Left ventricle myocardium inferior (tissue), 1 donor: Measurements from ENCODE around the gene RAB24. TPM values are rescaled to one million over a fixed set of nuclear protein-coding genes. Genes with fewer than 3 reads are reported as not detected.
A peak's percentile ranks its signal among the peaks of the same experiment; 100 is the strongest.

Source experiments
- DNase-seq: peaks from one replicate; pipeline ENCODE4 v3.0.0-alpha.2; 2020
- H3K27ac ChIP-seq: fragments of 200-600 bp; replicated peaks from 2 replicates; pipeline ENCODE4 v1.8.0; 2021
- H3K27me3 ChIP-seq: fragments of 200-600 bp; 2 replicates; pipeline ENCODE4 v1.8.0; 2021; ENCODE audit warnings: low read depth
- H3K36me3 ChIP-seq: fragments of 200-600 bp; 2 replicates; pipeline ENCODE4 v1.8.0; 2021
- H3K4me1 ChIP-seq: fragments of 200-600 bp; 2 replicates; pipeline ENCODE4 v1.8.0; 2021
- H3K4me3 ChIP-seq: fragments of 200-600 bp; 2 replicates; pipeline ENCODE4 v1.8.0; 2021; ENCODE audit warnings: mild to moderate bottlenecking, moderate library complexity
- H3K9me3 ChIP-seq: fragments of 200-600 bp; replicated peaks from 2 replicates; pipeline ENCODE4 v1.8.0; 2021
- intact Hi-C: fragments of 100-400 bp; cut with micrococcal nuclease; formaldehyde crosslinking; loops from one replicate; pipeline ENCODE4 v1.11.0; 2022
- total RNA-seq: library from RNA; stranded (reverse); fragmentation: NEBNext Ultra II Directional; extraction: Animal tissue kit (Norgen Biotek cat#: 25700); gene quantifications from one replicate; pipeline ENCODE4 v1.2.1, GENCODE V29; 2021
- TF ChIP-seq, protein P1 (sequence below): fragments of 200-600 bp; IDR thresholded peaks from 2 replicates; pipeline ENCODE4 v1.8.0; 2021; ENCODE audit warnings: antibody characterized with exemption, mild to moderate bottlenecking, borderline replicate concordance
- donor health status: DM: no; HTN: yes; CAD: no; lungs with severe emphysema.

The RAB24 gene
- total RNA-seq, 1 donor from 2014 or later = 25.3 TPM

DNA sequence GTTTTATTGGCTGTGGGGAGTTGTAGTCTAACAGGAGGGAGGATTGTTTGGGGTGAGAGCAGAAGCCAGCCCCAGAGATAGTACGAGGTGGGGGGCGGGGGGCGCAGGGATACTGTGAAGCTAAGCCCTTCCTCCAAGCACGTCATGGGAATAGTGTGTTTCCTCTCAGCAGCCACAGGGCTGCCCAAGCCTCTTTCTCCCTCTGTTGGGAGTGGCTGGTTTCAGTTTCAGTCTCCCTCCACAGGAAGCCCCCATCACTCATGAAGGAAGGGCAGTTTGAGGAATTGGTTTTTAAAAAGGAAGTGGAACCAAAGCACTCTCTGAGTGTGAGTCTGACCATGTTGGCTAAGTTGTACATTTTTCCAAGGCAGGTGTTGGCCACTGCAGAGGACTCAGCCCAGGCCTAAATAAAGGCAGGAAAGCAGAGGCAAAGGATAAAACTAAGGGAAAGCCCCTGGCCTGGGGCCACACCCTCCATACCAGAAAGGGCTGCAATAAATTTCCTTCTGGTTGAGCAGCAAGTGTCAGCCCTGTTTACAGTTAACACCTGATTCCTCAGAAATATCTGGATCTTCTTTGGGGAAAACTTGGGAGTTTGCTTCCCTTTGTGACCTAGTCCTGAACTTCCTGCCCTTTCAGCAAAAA, 3.2 kb downstream of the RAB24 start:
- Histone ChIP-seq H3K27ac (peak overlapping the region; percentile 77), H3K4me1 (peaks cover 81% of the 10 kb centered on the region), H3K27me3 (no peaks in the 10 kb centered on the region), H3K9me3 (no peaks in the 10 kb centered on the region), H3K36me3 (peaks cover 25% of the 10 kb centered on the region), H3K4me3 (peak overlapping the region; percentile 9)
- peak; percentile 48 for DNase-seq
- TF ChIP-seq, protein P1, sequence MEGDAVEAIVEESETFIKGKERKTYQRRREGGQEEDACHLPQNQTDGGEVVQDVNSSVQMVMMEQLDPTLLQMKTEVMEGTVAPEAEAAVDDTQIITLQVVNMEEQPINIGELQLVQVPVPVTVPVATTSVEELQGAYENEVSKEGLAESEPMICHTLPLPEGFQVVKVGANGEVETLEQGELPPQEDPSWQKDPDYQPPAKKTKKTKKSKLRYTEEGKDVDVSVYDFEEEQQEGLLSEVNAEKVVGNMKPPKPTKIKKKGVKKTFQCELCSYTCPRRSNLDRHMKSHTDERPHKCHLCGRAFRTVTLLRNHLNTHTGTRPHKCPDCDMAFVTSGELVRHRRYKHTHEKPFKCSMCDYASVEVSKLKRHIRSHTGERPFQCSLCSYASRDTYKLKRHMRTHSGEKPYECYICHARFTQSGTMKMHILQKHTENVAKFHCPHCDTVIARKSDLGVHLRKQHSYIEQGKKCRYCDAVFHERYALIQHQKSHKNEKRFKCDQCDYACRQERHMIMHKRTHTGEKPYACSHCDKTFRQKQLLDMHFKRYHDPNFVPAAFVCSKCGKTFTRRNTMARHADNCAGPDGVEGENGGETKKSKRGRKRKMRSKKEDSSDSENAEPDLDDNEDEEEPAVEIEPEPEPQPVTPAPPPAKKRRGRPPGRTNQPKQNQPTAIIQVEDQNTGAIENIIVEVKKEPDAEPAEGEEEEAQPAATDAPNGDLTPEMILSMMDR = no peak
- intact Hi-C loops = no loop called here

DNA sequence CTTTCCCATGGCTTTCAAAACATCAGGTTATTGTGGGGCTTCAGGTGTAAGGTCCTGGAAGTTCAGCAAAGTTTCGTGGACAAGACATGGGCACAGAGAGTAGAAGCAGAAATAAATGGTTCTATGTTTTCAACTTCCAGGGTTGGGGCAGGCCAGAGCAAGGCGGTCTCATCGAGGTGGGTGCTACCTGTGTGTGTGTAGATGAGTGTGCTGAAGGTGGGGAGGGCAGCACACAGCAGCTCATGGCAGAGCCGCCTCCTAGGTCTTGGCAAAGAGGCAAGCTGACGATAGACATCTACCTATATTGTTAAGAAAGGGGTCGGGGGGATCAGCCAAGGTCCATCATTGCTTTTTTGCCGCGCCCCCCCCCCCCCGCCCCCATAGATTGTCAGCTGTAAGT, 3.8 kb downstream of the RAB24 start:
- H3K4me1 ChIP-seq = peaks cover 81% of the 10 kb centered on the region
- intact Hi-C loops = no loop called here
- H3K27ac ChIP-seq = peak overlapping the region; percentile 77
- DNase-seq = no peak
- TF ChIP-seq, protein P1 = no peak
- no peaks in the 10 kb centered on the region for H3K9me3 ChIP-seq
- no peaks in the 10 kb centered on the region for H3K27me3 ChIP-seq
- peak overlapping the region; percentile 9 for H3K4me3 ChIP-seq
- peaks cover 26% of the 10 kb centered on the region for H3K36me3 ChIP-seq

DNA sequence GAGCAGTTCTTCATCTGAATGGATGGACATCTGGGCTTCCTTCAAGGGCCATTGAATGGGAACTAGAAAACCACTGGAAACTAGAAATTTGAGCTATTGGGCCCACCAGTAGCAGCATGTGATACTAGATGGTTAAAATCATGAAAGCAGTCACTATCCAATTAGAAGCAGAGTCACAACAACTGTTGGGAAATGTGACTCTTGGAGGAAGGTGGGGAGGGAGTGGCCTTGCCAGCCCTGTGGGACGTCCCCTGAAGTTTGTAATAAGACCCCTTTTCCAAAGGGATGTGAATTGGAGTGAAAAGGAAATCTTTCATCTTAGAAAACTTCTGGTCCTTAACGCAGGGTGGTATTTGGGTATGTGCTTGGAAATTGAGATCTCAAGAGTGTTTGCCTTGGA, 5.6 kb downstream of the RAB24 start:
- Histone ChIP-seq H3K27me3 (no peaks in the 10 kb centered on the region), H3K36me3 (peaks cover 44% of the 10 kb centered on the region), H3K9me3 (no peaks in the 10 kb centered on the region), H3K4me3 (no peak overlapping the region), H3K4me1 (peaks cover 73% of the 10 kb centered on the region), H3K27ac (no peak overlapping the region)
- TF ChIP-seq, protein P1 = no peak
- no peak for DNase-seq
- intact Hi-C loops = no loop called here

DNA sequence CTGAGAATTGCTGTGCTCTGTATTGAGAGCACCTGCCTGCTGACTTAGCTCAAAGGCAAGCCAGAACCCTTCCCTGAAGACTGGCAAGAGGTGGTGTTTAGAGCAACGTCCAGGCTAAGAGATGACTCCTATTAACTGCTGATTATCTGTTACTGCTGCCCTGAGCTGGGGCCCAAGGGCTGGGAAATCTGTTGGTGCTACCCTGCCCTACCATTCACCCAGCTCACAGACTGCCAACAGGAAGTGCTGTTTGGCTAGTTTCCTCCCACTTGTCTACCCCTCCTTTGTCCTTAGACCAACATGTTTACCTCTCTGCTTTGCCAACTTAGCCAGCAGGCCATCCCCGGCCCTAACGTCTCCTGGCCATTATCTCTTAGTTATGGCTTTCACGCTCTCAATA, 6.9 kb downstream of the RAB24 start:
- TF ChIP-seq, protein P1 = no peak
- no peaks in the 10 kb centered on the region for H3K27me3 ChIP-seq
- no peak overlapping the region for H3K4me3 ChIP-seq
- intact Hi-C loops = no loop called here
- DNase-seq = no peak
- peak overlapping the region; percentile 21 for H3K27ac ChIP-seq
- H3K9me3 ChIP-seq = no peaks in the 10 kb centered on the region
- H3K4me1 ChIP-seq = peaks cover 59% of the 10 kb centered on the region
- H3K36me3 ChIP-seq = peaks cover 54% of the 10 kb centered on the region

DNA sequence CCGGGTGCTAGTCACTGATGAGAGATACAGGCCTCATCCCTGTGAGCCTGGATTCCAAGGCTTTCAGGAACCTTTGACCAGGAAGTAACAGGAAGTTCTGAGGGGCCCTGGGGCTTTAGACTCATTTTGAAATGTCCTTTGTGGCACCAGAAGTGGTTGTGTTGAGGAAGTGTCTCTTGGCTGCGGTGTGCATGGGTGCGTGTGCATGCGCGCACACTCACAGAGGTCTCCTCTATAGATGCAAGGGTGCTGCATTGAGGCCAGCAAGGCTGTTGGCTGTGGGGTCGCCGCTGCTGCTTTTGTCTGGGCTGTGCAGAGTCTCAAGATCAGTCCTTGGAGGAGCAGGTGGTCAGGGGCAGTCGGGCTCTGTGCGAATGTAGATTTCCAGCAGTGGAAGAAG, 7.6 kb downstream of the RAB24 start:
- Histone ChIP-seq H3K4me1 (peaks cover 53% of the 10 kb centered on the region), H3K27me3 (no peaks in the 10 kb centered on the region), H3K9me3 (no peaks in the 10 kb centered on the region), H3K4me3 (no peak overlapping the region), H3K27ac (peak overlapping the region; percentile 21), H3K36me3 (peaks cover 55% of the 10 kb centered on the region)
- TF ChIP-seq, protein P1 = no peak
- DNase-seq = no peak
- intact Hi-C loops = no loop called here

DNA sequence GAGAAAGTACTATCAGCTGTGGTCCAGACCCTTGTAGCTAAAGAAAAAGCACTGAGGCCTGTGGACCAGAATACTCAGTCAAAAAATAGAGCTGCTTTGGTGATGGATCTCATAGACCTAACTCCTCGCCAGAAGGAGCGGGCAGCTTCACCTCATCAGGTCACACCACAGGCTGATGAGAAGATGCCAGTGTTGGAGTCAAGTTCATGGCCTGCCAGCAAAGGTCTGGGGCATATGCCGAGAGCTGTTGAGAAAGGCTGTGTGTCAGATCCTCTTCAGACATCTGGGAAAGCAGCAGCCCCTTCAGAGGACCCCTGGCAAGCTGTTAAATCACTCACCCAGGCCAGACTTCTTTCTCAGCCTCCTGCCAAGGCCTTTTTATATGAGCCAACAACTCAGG, 8.9 kb downstream of the RAB24 start:
- peaks cover 40% of the 10 kb centered on the region for H3K4me1 ChIP-seq
- no peaks in the 10 kb centered on the region for H3K9me3 ChIP-seq
- H3K4me3 ChIP-seq = no peak overlapping the region
- H3K36me3 ChIP-seq = peaks cover 68% of the 10 kb centered on the region
- intact Hi-C loops = no loop called here
- TF ChIP-seq, protein P1 = no peak
- DNase-seq = no peak
- H3K27ac ChIP-seq = no peak overlapping the region
- H3K27me3 ChIP-seq = no peaks in the 10 kb centered on the region
